IMR-90 (cell line): Measurements from ENCODE around the gene NRIP1. TPM values are rescaled to one million over a fixed set of nuclear protein-coding genes. Genes with fewer than 3 reads are reported as not detected.

Experiments used
- ATAC-seq: fragments of 200-7000 bp; cut with Tn5 transposase; 2 replicates; pipeline ENCODE4 v1.9.1; 2020; ENCODE audit warnings: low read depth, mild to moderate bottlenecking, moderate library complexity
- BruUV-seq: library from RNA; stranded (reverse); fragments of 400-500 nt; replicated peaks from 2 replicates; lab custom pipeline; 2021; lab: Mats Ljungman, UMichigan
- CTCF ChIA-PET: fragments of 300-600 bp; formaldehyde crosslinking; extraction: SDS; loops from one replicate; lab custom pipeline; 2021; ENCODE audit warnings: antibody characterized with exemption; lab: Yijun Ruan, JAX
- POLR2A ChIA-PET: fragments of 300-600 bp; sonication (Branson Sonifier 250); formaldehyde crosslinking; loops from one replicate; lab custom pipeline; 2022; ENCODE audit warnings: antibody characterized with exemption; ENCODE audit not compliant: unreplicated experiment; lab: Charles Lee
- DNase-seq: peaks from one replicate; pipeline ENCODE4 v3.0.0; 2013
- H2AFZ ChIP-seq: replicated peaks from 2 replicates; pipeline ENCODE3; 2013; ENCODE audit warnings: low read length, mild to moderate bottlenecking; ENCODE audit not compliant: poor library complexity
- H2AK5ac ChIP-seq: 2 replicates; pipeline ENCODE4 v1.6.1; 2013; ENCODE audit warnings: low read depth, low read length, inconsistent platforms
- H2AK9ac ChIP-seq: replicated peaks from 2 replicates; pipeline ENCODE3; 2013; ENCODE audit warnings: mild to moderate bottlenecking, low read depth, low read length, moderate library complexity; ENCODE audit not compliant: poor library complexity
- H2BK120ac ChIP-seq: 2 replicates; pipeline ENCODE4 v1.6.1; 2013; ENCODE audit warnings: low read depth, low read length, inconsistent platforms
- H2BK15ac ChIP-seq: 3 replicates; pipeline ENCODE4 v1.6.1; 2013; ENCODE audit warnings: low read depth, low read length, inconsistent platforms
- H2BK20ac ChIP-seq: 2 replicates; pipeline ENCODE4 v1.6.1; 2013; ENCODE audit warnings: low read depth, mild to moderate bottlenecking, inconsistent platforms, low read length, moderate library complexity
- H2BK5ac ChIP-seq: 2 replicates; pipeline ENCODE4 v1.6.1; 2013; ENCODE audit warnings: mild to moderate bottlenecking, low read depth, low read length, inconsistent platforms; ENCODE audit not compliant: poor library complexity, severe bottlenecking
- H3K14ac ChIP-seq: replicated peaks from 2 replicates; pipeline ENCODE4 v1.6.1; 2013; ENCODE audit warnings: low read depth, low read length, inconsistent platforms
- H3K18ac ChIP-seq: 2 replicates; pipeline ENCODE4 v1.6.1; 2013; ENCODE audit warnings: low read depth, low read length, control low read depth
- H3K23ac ChIP-seq: 2 replicates; pipeline ENCODE4 v1.6.1; 2013; ENCODE audit warnings: low read depth, low read length, inconsistent platforms
- H3K27ac ChIP-seq: 2 replicates; pipeline ENCODE4 v1.5.1; 2013; ENCODE audit warnings: mild to moderate bottlenecking, control low read depth, low read length; ENCODE audit not compliant: insufficient read depth
- H3K27me3 ChIP-seq: 2 replicates; pipeline ENCODE4 v1.6.1; 2013; ENCODE audit warnings: low read length; ENCODE audit not compliant: control insufficient read depth, insufficient read depth
- H3K36me3 ChIP-seq: 2 replicates; pipeline ENCODE4 v1.6.1; 2013; ENCODE audit warnings: low read length, mixed read lengths; ENCODE audit not compliant: control insufficient read depth, insufficient read depth
- H3K4ac ChIP-seq: 2 replicates; pipeline ENCODE4 v1.6.1; 2013; ENCODE audit warnings: low read depth, low read length, inconsistent platforms
- H3K4me1 ChIP-seq: 2 replicates; pipeline ENCODE4 v1.6.1; 2013; ENCODE audit warnings: low read length, mixed read lengths; ENCODE audit not compliant: control insufficient read depth, insufficient read depth
- H3K4me2 ChIP-seq: 2 replicates; pipeline ENCODE4 v1.6.1; 2013; ENCODE audit warnings: low read depth, mild to moderate bottlenecking, control low read depth, low read length, moderate library complexity
- H3K4me3 ChIP-seq: 2 replicates; pipeline ENCODE4 v1.5.1; 2013; ENCODE audit warnings: low read depth, mild to moderate bottlenecking, control low read depth, low read length, moderate library complexity; ENCODE audit not compliant: insufficient read depth
- H3K56ac ChIP-seq: 2 replicates; pipeline ENCODE4 v1.6.1; 2013; ENCODE audit warnings: low read length, inconsistent platforms; ENCODE audit not compliant: insufficient read depth; ENCODE audit errors: extremely low read depth
- H3K79me1 ChIP-seq, 2 experiments: 2 replicates each; pipeline ENCODE4 v1.6.1; 2013; ENCODE audit warnings: low read length in 2 of 2, inconsistent platforms in 1 of 2, low read depth in 1 of 2
- H3K9ac ChIP-seq: 2 replicates; pipeline ENCODE4 v1.6.1; 2013; ENCODE audit warnings: low read depth, low read length, control low read depth
- H3K9me1 ChIP-seq: 2 replicates; pipeline ENCODE4 v1.6.1; 2013; ENCODE audit warnings: low read length, inconsistent platforms; ENCODE audit not compliant: insufficient read depth
- H3K9me3 ChIP-seq: 2 replicates; pipeline ENCODE4 v1.6.1; 2013; ENCODE audit warnings: low read length; ENCODE audit not compliant: control insufficient read depth, insufficient read depth
- H4K20me1 ChIP-seq: 2 replicates; pipeline ENCODE4 v1.6.1; 2013; ENCODE audit warnings: low read length, inconsistent platforms; ENCODE audit not compliant: insufficient read depth
- H4K5ac ChIP-seq: 2 replicates; pipeline ENCODE4 v1.6.1; 2013; ENCODE audit warnings: mild to moderate bottlenecking, low read depth, low read length, control low read depth
- H4K8ac ChIP-seq, 2 experiments: 2 replicates each; pipeline ENCODE4 v1.6.1; 2013; ENCODE audit warnings: low read depth in 2 of 2, low read length in 2 of 2, control low read depth in 1 of 2, inconsistent platforms in 1 of 2
- H4K91ac ChIP-seq: 2 replicates; pipeline ENCODE4 v1.6.1; 2013; ENCODE audit warnings: low read depth, low read length, inconsistent platforms; ENCODE audit not compliant: insufficient read depth
- CHD1 ChIP-seq: IDR thresholded peaks from 2 replicates; pipeline ENCODE4 v1.6.1; 2012; ENCODE audit warnings: low read depth, low read length, improper control_type of control experiment
- ELK1 ChIP-seq: fragments of 150-350 bp; IDR thresholded peaks from 2 replicates; pipeline ENCODE4 v1.6.1; 2016; ENCODE audit warnings: low read depth, mild to moderate bottlenecking, low read length, moderate library complexity, borderline replicate concordance
- FOS ChIP-seq: fragments of 150-350 bp; IDR thresholded peaks from 2 replicates; pipeline ENCODE4 v1.6.1; 2016; ENCODE audit warnings: low read depth, low read length
- MAZ ChIP-seq: IDR thresholded peaks from 2 replicates; pipeline ENCODE4 v1.6.1; 2012; ENCODE audit warnings: low read depth, mild to moderate bottlenecking, low read length, improper control_type of control experiment, moderate library complexity, borderline replicate concordance
- RCOR1 ChIP-seq: IDR thresholded peaks from 2 replicates; pipeline ENCODE4 v1.6.1; 2012; ENCODE audit warnings: mild to moderate bottlenecking, low read length, improper control_type of control experiment; ENCODE audit not compliant: insufficient replicate concordance
- WGBS, 2 experiments: methylation state at CpG; one replicate each; pipeline versions ENCODE4 v1.1.5 to v1.1.7; 2013; ENCODE audit warnings: missing lambda C conversion rate in 2 of 2; ENCODE audit not compliant: insufficient read length in 1 of 2; ENCODE audit errors: extremely low coverage in 2 of 2; 5-methylcytosine and 5-hydroxymethylcytosine counted together
- dilution Hi-C: fragments of 300-500 bp; cut with HindIII; formaldehyde crosslinking; loops from one replicate; pipeline ENCODE4 v1.14.3; 2018; ENCODE audit warnings: low sequenced_read_pairs; ENCODE audit not compliant: unreplicated experiment
- in situ Hi-C: fragments of 300-500 bp; cut with MboI; formaldehyde crosslinking; loops from 3 replicates; pipeline ENCODE4 v1.14.3; 2019; ENCODE audit warnings: low sequenced_read_pairs, inconsistent platforms, mixed read lengths
- intact Hi-C: fragments of 100-400 bp; cut with micrococcal nuclease; formaldehyde crosslinking; loops from 2 replicates; pipeline ENCODE4 v1.10.0; 2022
- polyA plus RNA-seq, 3 experiments: library from polyadenylated mRNA; depleted of rRNA; stranded (reverse); fragments of >200 nt; gene quantifications; 2 replicates each; pipeline ENCODE4 v1.2.3, GENCODE V29; 2012; ENCODE audit warnings: low replicate concordance in 1 of 3
- total RNA-seq: library from RNA; depleted of rRNA; stranded (reverse); fragments of >200 nt; gene quantifications from 2 replicates; pipeline ENCODE4 v1.2.3, GENCODE V29; 2012

Gene NRIP1
- total and polyA plus RNA-seq, 2 of the 4 experiments (the other 2 are of a cell fraction) = 9.6 to 73.8 TPM

DNA sequence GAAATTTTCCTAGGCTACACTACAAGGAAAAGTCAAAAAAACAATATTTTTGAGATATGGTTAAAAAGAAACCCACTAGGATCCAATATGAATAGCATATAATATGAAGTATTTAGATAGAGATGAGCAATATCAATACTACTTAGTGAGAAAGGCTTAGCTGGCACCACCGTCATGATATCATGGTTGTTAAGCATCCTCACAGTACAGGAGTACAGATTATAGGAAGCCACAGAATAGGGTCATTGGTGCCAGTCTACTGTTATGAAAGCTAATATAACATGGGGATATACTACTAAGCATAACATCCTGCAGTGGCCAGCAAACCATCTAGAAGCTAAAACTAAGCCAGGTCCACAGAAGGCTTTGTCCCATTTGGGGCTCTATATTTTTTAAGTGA lies 28.4 kb upstream of the NRIP1 start:
- no CpG with 5 or more reads among the region's 1 CpG for WGBS, 2 experiments
- no peaks in the 10 kb centered on the region for H4K20me1 ChIP-seq
- in situ Hi-C loops = loop anchor here (25.0 kb wide), 1 partner anchor 706 kb away; the partner anchor contains the start of gene HSPA13

More for the DNA sequence above, 28.4 kb upstream of the NRIP1 start:
- Histone ChIP-seq H2AK5ac (no peak overlapping the region), H2BK15ac (no peak overlapping the region), H3K9me3 (no peaks in the 10 kb centered on the region), H2BK20ac (no peak overlapping the region), H3K4me3 (no peak overlapping the region), H3K79me1 (no peaks in the 10 kb centered on the region), H3K9ac (no peak overlapping the region), H2AFZ (no peak overlapping the region), H3K9me1 (no peaks in the 10 kb centered on the region), H4K8ac (no peak overlapping the region), H4K5ac (no peak overlapping the region), H3K4me2 (no peak overlapping the region), H3K27me3 (no peaks in the 10 kb centered on the region; the same call in 1 of the 2 replicates), H2BK120ac (no peak overlapping the region), H3K23ac (no peak overlapping the region), H3K4ac (no peak overlapping the region), H4K91ac (no peak overlapping the region), H3K27ac (no peak overlapping the region), H2BK5ac (no peak overlapping the region), H3K36me3 (no peaks in the 10 kb centered on the region), H3K4me1 (no peaks in the 10 kb centered on the region), H3K56ac (no peak overlapping the region), H3K14ac (no peak overlapping the region), H3K18ac (no peak overlapping the region), H2AK9ac (no peak overlapping the region)
- TF ChIP-seq FOS (no peak), CHD1 (no peak), ELK1 (no peak), RCOR1 (no peak), MAZ (no peak)
- POLR2A ChIA-PET = no interaction called here
- dilution Hi-C loops = no loop called here
- no peak for DNase-seq
- BruUV-seq = no TSS peak
- intact Hi-C loops = no loop called here
- no peak for ATAC-seq
- CTCF ChIA-PET = interaction anchor here (1.2 to 1.9 kb wide), 2 partner anchors 8 to 11 kb away, joined by 3 to 4 read pairs; no protein-coding TSS in a partner anchor
